ENCODE data around the gene ATP2B2. TPM values are rescaled to one million over a fixed set of nuclear protein-coding genes. Genes with fewer than 3 reads are reported as not detected.

Gene ATP2B2
- total RNA-seq, 1 donor from 2014 or later = 0.09 TPM

GRCh38 chr3:10468613-10469354, 36.6 kb downstream of the ATP2B2 start:
- H3K9me3 ChIP-seq = no peaks in the 10 kb centered on the region
- no peaks in the 10 kb centered on the region for H3K36me3 ChIP-seq
- peaks cover 30% of the 10 kb centered on the region for H3K27me3 ChIP-seq (ENCODE audit: low read depth)
- ATAC-seq (no peak), DNase-seq (no peak)
- no peak for TF ChIP-seq CTCF (IDR thresholded peaks at IDR 0.05)
- H3K27ac ChIP-seq = no peak overlapping the region
- no peaks in the 10 kb centered on the region for H3K4me1 ChIP-seq
- no peak overlapping the region for H3K4me3 ChIP-seq
- intact Hi-C loops (cut with DNase I) = no loop called here

- Histone ChIP-seq H3K9me3 (no peaks in the 10 kb centered on the region), H3K36me3 (no peaks in the 10 kb centered on the region), H3K27me3 (ENCODE audit: low read depth) (peaks cover 30% of the 10 kb centered on the region), H3K4me3 (no peak overlapping the region), H3K27ac (no peak overlapping the region), H3K4me1 (no peaks in the 10 kb centered on the region)
- ATAC-seq (no peak), DNase-seq (no peak)
- intact Hi-C loops (cut with DNase I) = no loop called here
- TF ChIP-seq CTCF (IDR thresholded peaks at IDR 0.05) = no peak
Observed at GRCh38 chr3:10467904-10468612, 37.3 kb downstream of the ATP2B2 start.

GRCh38 chr3:10467204-10467603, 38.2 kb downstream of the ATP2B2 start:
- no peak overlapping the region for H3K4me3 ChIP-seq
- DNase-seq (no peak), ATAC-seq (no peak)
- H3K9me3 ChIP-seq = no peaks in the 10 kb centered on the region
- no peaks in the 10 kb centered on the region for H3K36me3 ChIP-seq
- no peak for TF ChIP-seq CTCF (IDR thresholded peaks at IDR 0.05)
- no peaks in the 10 kb centered on the region for H3K4me1 ChIP-seq
- intact Hi-C loops (cut with DNase I) = no loop called here
- H3K27ac ChIP-seq = no peak overlapping the region
- peaks cover 30% of the 10 kb centered on the region for H3K27me3 ChIP-seq (ENCODE audit: low read depth)

- Histone ChIP-seq H3K27ac (no peak overlapping the region), H3K36me3 (no peaks in the 10 kb centered on the region), H3K4me3 (no peak overlapping the region), H3K4me1 (no peaks in the 10 kb centered on the region), H3K9me3 (no peaks in the 10 kb centered on the region), H3K27me3 (ENCODE audit: low read depth) (peaks cover 30% of the 10 kb centered on the region)
- TF ChIP-seq CTCF (IDR thresholded peaks at IDR 0.05) = no peak
- intact Hi-C loops (cut with DNase I) = no loop called here
- DNase-seq (no peak), ATAC-seq (no peak)
Observed at GRCh38 chr3:10466186-10466585, 39.2 kb downstream of the ATP2B2 start.

- intact Hi-C loops (cut with DNase I) = no loop called here
- no peak overlapping the region for H3K4me3 ChIP-seq
- H3K36me3 ChIP-seq = no peaks in the 10 kb centered on the region
- ATAC-seq (no peak), DNase-seq (no peak)
- no peaks in the 10 kb centered on the region for H3K9me3 ChIP-seq
- H3K27me3 ChIP-seq (ENCODE audit: low read depth) = peaks cover 21% of the 10 kb centered on the region
- H3K4me1 ChIP-seq = no peaks in the 10 kb centered on the region
- no peak overlapping the region for H3K27ac ChIP-seq
- TF ChIP-seq CTCF (IDR thresholded peaks at IDR 0.05) = no peak
Observed at GRCh38 chr3:10465161-10465560, 40.2 kb downstream of the ATP2B2 start.
